Psoas muscle (tissue), 8 donors: ENCODE data around the gene FBXO46. TPM values are rescaled to one million over a fixed set of nuclear protein-coding genes. Genes with fewer than 3 reads are reported as not detected.

Experiments
- ATAC-seq, 4 donors: fragments of 200-7000 bp; cut with Tn5 transposase; one replicate each; pipeline ENCODE4 v1.9.1; 2020; ENCODE audit warnings: moderate library complexity in 3 of 4, mild to moderate bottlenecking in 2 of 4
- DNase-seq, 2 donors: peaks; one replicate each; pipeline ENCODE4 v3.0.0-alpha.2; 2020
- H3K27ac ChIP-seq: fragments of 200-600 bp; one replicate; pipeline ENCODE4 v1.8.0; 2022
- H3K27me3 ChIP-seq, 3 donors: fragments of 200-600 bp in 1 of 3; one replicate each; pipeline versions ENCODE4 v1.6.1 to v1.8.0; 2013 to 2022; ENCODE audit warnings: low read length in 2 of 3, mild to moderate bottlenecking in 2 of 3, moderate library complexity in 1 of 3; ENCODE audit not compliant: insufficient read depth in 3 of 3
- H3K36me3 ChIP-seq, 2 donors: fragments of 200-600 bp in 1 of 2; one replicate each; pipeline versions ENCODE4 v1.6.1 to v1.8.0; 2013 to 2022; ENCODE audit warnings: low read depth in 1 of 2, mild to moderate bottlenecking in 1 of 2, moderate library complexity in 1 of 2; ENCODE audit not compliant: insufficient read depth in 1 of 2
- H3K4me1 ChIP-seq: fragments of 200-600 bp; one replicate; pipeline ENCODE4 v1.8.0; 2022
- H3K4me3 ChIP-seq: fragments of 200-600 bp; one replicate; pipeline ENCODE4 v1.8.0; 2022; ENCODE audit warnings: mild to moderate bottlenecking
- H3K9me3 ChIP-seq: fragments of 200-600 bp; one replicate; pipeline ENCODE4 v1.8.0; 2022
- WGBS, 3 donors: extraction: QIAGEN DNeasy Blood & Tissue Kit; methylation state at CpG; one replicate each; pipeline versions ENCODE4 v1.1.6 to v1.1.7; 2013; 5-methylcytosine and 5-hydroxymethylcytosine counted together
- intact Hi-C, 2 donors: fragments of 100-400 bp; cut with DNase I; formaldehyde crosslinking; loops; one replicate each; pipeline versions ENCODE4 v1.11.0 to v1.14.2; 2022
- polyA plus RNA-seq, 3 donors: library from polyadenylated mRNA; stranded (reverse); fragments of 200-250 nt; gene quantifications; one replicate each; pipeline ENCODE4 v1.2.3, GENCODE V29; 2013
- total RNA-seq, 4 donors: library from RNA; stranded (reverse); fragmentation: NEBNext Ultra II Directional in 2 of 4; extraction: Animal tissue kit (Norgen Biotek cat#: 25700) in 2 of 4; gene quantifications; one replicate each; pipeline versions ENCODE4 v1.2.1 to v1.2.4, GENCODE V29; 2021 to 2023
- TF ChIP-seq, protein P1 (sequence below): fragments of 200-600 bp; IDR thresholded peaks from one replicate; pipeline ENCODE4 v1.8.0; 2022; ENCODE audit warnings: antibody characterized with exemption
- donor health status: healthy with polysubstance abuse.
- donor health status: DM: no; HTN: no; CAD: no; lungs with moderate emphysema.
- donor health status: Bipolar disorder and iron deficiency.
- donor health status: healthy.
- donor health status: DM: yes; HTN: yes; CAD: no.
- donor health status: DM: no; HTN: no; CAD: no.
- donor health status: DM: no; HTN: no; CAD: no.
- donor health status: DM: yes; HTN: yes; CAD: no.

FBXO46 gene
- total and polyA plus RNA-seq, 7 donors, result 4.6 to 13.0 (median 9.5) TPM

DNA sequence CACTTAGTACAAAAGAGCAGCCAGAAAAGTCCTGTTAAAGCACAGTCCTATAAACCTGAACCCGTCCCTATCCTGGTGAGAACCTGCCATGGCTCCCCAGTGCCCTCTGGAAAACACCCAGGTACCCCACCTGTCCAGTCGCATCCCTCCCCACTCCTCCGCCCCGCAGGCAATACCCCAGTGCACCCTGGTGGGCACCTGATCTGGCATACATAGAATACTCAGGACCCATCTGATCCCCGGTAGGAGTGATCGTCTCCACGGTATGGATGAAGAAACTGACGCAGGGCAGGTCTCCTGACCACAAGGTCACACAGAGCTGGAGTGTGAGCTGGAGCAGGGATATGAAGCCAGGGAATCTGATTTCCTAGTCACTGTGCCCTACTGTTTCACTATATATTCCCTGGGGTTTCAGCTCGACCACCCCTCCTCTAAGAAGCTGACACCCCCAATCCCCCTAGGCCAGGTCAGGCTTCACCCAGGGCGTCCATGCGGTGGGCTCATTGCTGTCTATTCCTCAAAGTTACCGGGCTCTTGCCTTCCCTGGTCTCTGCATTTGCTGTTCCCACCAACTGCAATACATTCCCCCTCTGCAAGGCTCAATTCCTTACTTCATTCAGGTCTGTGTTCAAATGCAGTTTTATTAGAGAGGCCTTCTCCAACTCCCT, 12.6 kb downstream of the FBXO46 start:
- intact Hi-C loops, result no loop called here
- 35 to 51% (median 35%) methylated on average over 12 of the region's 12 CpGs for WGBS, 3 donors
- DNase-seq (no peak), ATAC-seq (peak in 2 of 4 donors; percentile 11 to 13)
- peak overlapping the region; percentile 94 for H3K27ac ChIP-seq
- no peaks in the 10 kb centered on the region for H3K9me3 ChIP-seq
- TF ChIP-seq, protein P1, sequence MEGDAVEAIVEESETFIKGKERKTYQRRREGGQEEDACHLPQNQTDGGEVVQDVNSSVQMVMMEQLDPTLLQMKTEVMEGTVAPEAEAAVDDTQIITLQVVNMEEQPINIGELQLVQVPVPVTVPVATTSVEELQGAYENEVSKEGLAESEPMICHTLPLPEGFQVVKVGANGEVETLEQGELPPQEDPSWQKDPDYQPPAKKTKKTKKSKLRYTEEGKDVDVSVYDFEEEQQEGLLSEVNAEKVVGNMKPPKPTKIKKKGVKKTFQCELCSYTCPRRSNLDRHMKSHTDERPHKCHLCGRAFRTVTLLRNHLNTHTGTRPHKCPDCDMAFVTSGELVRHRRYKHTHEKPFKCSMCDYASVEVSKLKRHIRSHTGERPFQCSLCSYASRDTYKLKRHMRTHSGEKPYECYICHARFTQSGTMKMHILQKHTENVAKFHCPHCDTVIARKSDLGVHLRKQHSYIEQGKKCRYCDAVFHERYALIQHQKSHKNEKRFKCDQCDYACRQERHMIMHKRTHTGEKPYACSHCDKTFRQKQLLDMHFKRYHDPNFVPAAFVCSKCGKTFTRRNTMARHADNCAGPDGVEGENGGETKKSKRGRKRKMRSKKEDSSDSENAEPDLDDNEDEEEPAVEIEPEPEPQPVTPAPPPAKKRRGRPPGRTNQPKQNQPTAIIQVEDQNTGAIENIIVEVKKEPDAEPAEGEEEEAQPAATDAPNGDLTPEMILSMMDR, result no peak
- H3K27me3 ChIP-seq, result no peaks in the 10 kb centered on the region
- H3K36me3 ChIP-seq, result peaks cover 0 to 5% of the 10 kb centered on the region in 2 donors
- peaks cover 18% of the 10 kb centered on the region for H3K4me1 ChIP-seq
- peak overlapping the region; percentile 84 for H3K4me3 ChIP-seq

DNA sequence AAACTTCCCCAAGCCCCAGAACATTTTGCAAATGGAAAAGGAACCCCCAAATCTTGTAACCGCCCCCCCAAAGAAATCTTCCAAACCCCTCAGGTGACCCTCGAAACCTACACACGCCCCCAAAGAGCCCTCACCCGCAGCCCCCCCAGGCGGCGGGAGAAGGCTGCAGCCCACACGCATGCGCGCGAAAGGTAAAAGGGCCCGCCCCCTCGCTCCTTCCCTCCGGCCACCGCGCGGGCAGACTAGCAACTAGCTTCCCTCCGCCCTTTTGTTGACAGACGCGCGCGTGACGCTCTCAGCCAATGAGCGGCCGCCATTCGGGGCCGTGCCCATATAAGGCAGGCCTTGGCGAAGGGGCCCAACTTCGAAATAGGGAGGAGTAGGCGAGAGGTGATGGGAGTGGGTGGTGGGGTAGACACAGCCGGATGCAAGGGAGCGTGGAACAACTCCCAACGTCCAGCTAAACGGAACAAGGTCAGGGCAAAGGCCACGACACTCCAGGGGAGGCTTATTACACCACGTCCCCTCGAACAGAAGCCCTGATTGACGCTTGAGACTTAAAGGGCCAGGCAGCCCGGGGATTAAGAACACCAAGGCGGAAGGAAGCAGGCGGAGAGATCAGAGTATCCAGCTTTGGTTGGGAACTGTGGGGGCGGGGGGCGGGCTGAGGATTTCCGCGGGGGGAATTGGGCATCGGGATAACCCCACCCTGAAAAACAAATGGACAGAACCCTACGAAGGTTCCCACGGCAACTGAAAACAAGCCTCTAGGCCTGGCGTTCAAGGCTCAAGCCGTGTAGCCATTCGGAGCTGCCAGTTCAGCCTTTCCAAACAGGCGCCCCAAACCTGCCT, 13.3 kb downstream of the FBXO46 start:
- TF ChIP-seq, protein P1, result no peak
- H3K27me3 ChIP-seq, result no peaks in the 10 kb centered on the region
- ATAC-seq, result peak; percentile 96 to 98 (median 97)
- H3K36me3 ChIP-seq, result no peaks in the 10 kb centered on the region
- DNase-seq, result peak; percentile 99 to 100
- peak overlapping the region; percentile 84 for H3K4me3 ChIP-seq
- 0 to 1% (median 0%) methylated on average over 49 to 51 of the region's 51 CpGs for WGBS, 3 donors
- H3K27ac ChIP-seq, result peak overlapping the region; percentile 94
- intact Hi-C loops, result no loop called here
- H3K4me1 ChIP-seq, result peaks cover 14% of the 10 kb centered on the region
- H3K9me3 ChIP-seq, result no peaks in the 10 kb centered on the region

GRCh38 chr19:45716359-45717130, 14.2 kb downstream of the FBXO46 start:
- ATAC-seq, result peak in 2 of 4 donors; percentile 12 to 25
- no peak for DNase-seq
- Histone ChIP-seq H3K27me3 (no peaks in the 10 kb centered on the region), H3K36me3 (no peaks in the 10 kb centered on the region), H3K4me3 (peak overlapping the region; percentile 84), H3K4me1 (peaks cover 14% of the 10 kb centered on the region), H3K27ac (peak overlapping the region; percentile 94), H3K9me3 (no peaks in the 10 kb centered on the region)
- TF ChIP-seq, protein P1, result no peak
- intact Hi-C loops, result no loop called here
- WGBS, 3 donors, result 1 to 2% (median 2%) methylated on average over 24 of the region's 24 CpGs

GRCh38 chr19:45715139-45715538, 15.6 kb downstream of the FBXO46 start:
- DNase-seq (no peak), ATAC-seq (no peak)
- Histone ChIP-seq H3K27me3 (no peaks in the 10 kb centered on the region), H3K4me3 (no peak overlapping the region), H3K9me3 (no peaks in the 10 kb centered on the region), H3K4me1 (peaks cover 14% of the 10 kb centered on the region), H3K36me3 (no peaks in the 10 kb centered on the region), H3K27ac (no peak overlapping the region)
- intact Hi-C loops, result no loop called here
- WGBS, 3 donors, result 94 to 100% (median 96%) methylated on average over 3 of the region's 3 CpGs
- TF ChIP-seq, protein P1, result no peak
